Mucosa of rectum (tissue), 2 donors: ENCODE data around the gene TOMM20.
A peak's percentile ranks its signal among the peaks of the same experiment; 100 is the strongest.
"Not testable (repeated sequence)": the region's sequence is repeated elsewhere in the genome, so short reads cannot be mapped to it uniquely, and the experiment has no call there.

Experiments used
- H3K27ac ChIP-seq, 2 donors: one replicate each; pipeline ENCODE4 v1.7.0; 2013; ENCODE audit warnings: inconsistent platforms in 2 of 2, low read depth in 2 of 2, low read length in 2 of 2
- H3K27me3 ChIP-seq, 2 donors: one replicate each; pipeline ENCODE4 v1.7.0; 2013; ENCODE audit warnings: low read length in 2 of 2; ENCODE audit not compliant: control insufficient read depth in 2 of 2, insufficient read depth in 2 of 2
- H3K36me3 ChIP-seq, 2 donors: one replicate each; pipeline ENCODE4 v1.7.0; 2013; ENCODE audit warnings: low read length in 2 of 2; ENCODE audit not compliant: control insufficient read depth in 2 of 2, insufficient read depth in 2 of 2
- H3K4me1 ChIP-seq, 2 donors: one replicate each; pipeline ENCODE4 v1.7.0; 2013; ENCODE audit warnings: low read length in 2 of 2, mild to moderate bottlenecking in 1 of 2; ENCODE audit not compliant: control insufficient read depth in 2 of 2, insufficient read depth in 2 of 2
- H3K4me3 ChIP-seq, 2 donors: one replicate each; pipeline ENCODE4 v1.7.0; 2013; ENCODE audit warnings: low read length in 2 of 2
- H3K9ac ChIP-seq, 2 donors: one replicate each; pipeline ENCODE4 v1.7.0; 2013; ENCODE audit warnings: low read length in 2 of 2, low read depth in 1 of 2, mild to moderate bottlenecking in 1 of 2
- H3K9me3 ChIP-seq, 2 donors: one replicate each; pipeline ENCODE4 v1.7.0; 2013; ENCODE audit warnings: low read length in 2 of 2; ENCODE audit not compliant: control insufficient read depth in 2 of 2
- donor health status: healthy.
- donor health status: Normal muscosa, but diverticular disease.

TOMM20 gene

GRCh38 chr1:235105051-235106043, 23.3 kb downstream of the TOMM20 start:
- H3K9ac ChIP-seq = no peak overlapping the region
- H3K36me3 ChIP-seq = peaks cover 14 to 15% of the 10 kb centered on the region in 2 donors
- no peaks in the 10 kb centered on the region for H3K27me3 ChIP-seq
- H3K4me3 ChIP-seq = peak overlapping the region in 1 of 2 donors; percentile 5
- H3K9me3 ChIP-seq = no peaks in the 10 kb centered on the region
- peak overlapping the region in 1 of 2 donors; percentile 3 for H3K27ac ChIP-seq
- peaks cover 6 to 12% of the 10 kb centered on the region in 2 donors for H3K4me1 ChIP-seq

- no peak overlapping the region for H3K27ac ChIP-seq
- H3K36me3 ChIP-seq = no peaks in the 10 kb centered on the region
- no peaks in the 10 kb centered on the region for H3K9me3 ChIP-seq
These were observed 25.6 kb downstream of the TOMM20 start for GRCh38 chr1:235102993-235103411.

GRCh38 chr1:235102259-235102582, 26.4 kb downstream of the TOMM20 start:
- H3K27me3 ChIP-seq = no peaks in the 10 kb centered on the region
- no peaks in the 10 kb centered on the region for H3K9me3 ChIP-seq
- no peak overlapping the region for H3K4me3 ChIP-seq
- H3K27ac ChIP-seq = no peak overlapping the region
- H3K36me3 ChIP-seq = no peaks in the 10 kb centered on the region
- H3K9ac ChIP-seq = no peak overlapping the region
- H3K4me1 ChIP-seq = peaks cover 6 to 12% of the 10 kb centered on the region in 2 donors

More at GRCh38 chr1:235102993-235103411, 25.6 kb downstream of the TOMM20 start:
- H3K27me3 ChIP-seq = no peaks in the 10 kb centered on the region
- no peak overlapping the region for H3K9ac ChIP-seq
- no peak overlapping the region for H3K4me3 ChIP-seq
- H3K4me1 ChIP-seq = peaks cover 6 to 12% of the 10 kb centered on the region in 2 donors

- Histone ChIP-seq H3K9ac (no peak overlapping the region), H3K27ac (no peak overlapping the region), H3K36me3 (no peaks in the 10 kb centered on the region), H3K9me3 (no peaks in the 10 kb centered on the region), H3K27me3 (no peaks in the 10 kb centered on the region), H3K4me1 (peaks cover 6 to 13% of the 10 kb centered on the region in 2 donors), H3K4me3 (no peak overlapping the region)
These were observed 26.9 kb downstream of the TOMM20 start for GRCh38 chr1:235101558-235102258.

- no peak overlapping the region for H3K4me3 ChIP-seq
- no peaks in the 10 kb centered on the region for H3K9me3 ChIP-seq
- no peak overlapping the region for H3K27ac ChIP-seq
- H3K9ac ChIP-seq = no peak overlapping the region
- H3K27me3 ChIP-seq = no peaks in the 10 kb centered on the region
- H3K36me3 ChIP-seq = no peaks in the 10 kb centered on the region
- peaks cover 6 to 17% of the 10 kb centered on the region in 2 donors for H3K4me1 ChIP-seq
These were observed 28.4 kb downstream of the TOMM20 start for GRCh38 chr1:235100194-235100772.

GRCh38 chr1:235098991-235099390, 29.6 kb downstream of the TOMM20 start:
- Histone ChIP-seq H3K4me1 (peaks cover 4 to 9% of the 10 kb centered on the region in 2 donors), H3K4me3 (no peak overlapping the region), H3K36me3 (no peaks in the 10 kb centered on the region), H3K27me3 (no peaks in the 10 kb centered on the region), H3K9ac (no peak overlapping the region), H3K9me3 (no peaks in the 10 kb centered on the region), H3K27ac (no peak overlapping the region)

- H3K4me1 ChIP-seq = peaks cover 2 to 8% of the 10 kb centered on the region in 2 donors
- no peak overlapping the region for H3K9ac ChIP-seq
- no peaks in the 10 kb centered on the region for H3K9me3 ChIP-seq
- no peak overlapping the region for H3K27ac ChIP-seq
- H3K36me3 ChIP-seq = no peaks in the 10 kb centered on the region
- no peak overlapping the region for H3K4me3 ChIP-seq
- H3K27me3 ChIP-seq = no peaks in the 10 kb centered on the region
These were observed 30.1 kb downstream of the TOMM20 start for GRCh38 chr1:235098547-235098946.

- not testable (repeated sequence) for H3K27me3 ChIP-seq, H3K36me3 ChIP-seq, H3K27ac ChIP-seq, H3K4me3 ChIP-seq, H3K9ac ChIP-seq, H3K9me3 ChIP-seq
- H3K4me1 ChIP-seq = peaks cover 5 to 15% of the 10 kb centered on the region in 2 donors
These were observed 31.1 kb downstream of the TOMM20 start for GRCh38 chr1:235097501-235097900.

GRCh38 chr1:235095938-235096562, 32.6 kb downstream of the TOMM20 start:
- Histone ChIP-seq H3K4me3 (no peak overlapping the region), H3K9ac (no peak overlapping the region), H3K9me3 (no peaks in the 10 kb centered on the region), H3K27ac (no peak overlapping the region), H3K36me3 (no peaks in the 10 kb centered on the region), H3K4me1 (peaks cover 5 to 15% of the 10 kb centered on the region in 2 donors), H3K27me3 (no peaks in the 10 kb centered on the region)
